Keratinocyte (primary cell): Measurements from ENCODE around the gene STATH.

ENCODE experiments used
- CTCF ChIP-seq, 3 experiments: IDR thresholded peaks in 1 of 3; conservative IDR thresholded peaks in 1 of 3; optimal IDR thresholded peaks in 1 of 3; 2 replicates in 2 of 3; 3 replicates in 1 of 3; pipeline versions ENCODE3 to v1.5.1; 2011; ENCODE audit warnings: low read length in 3 of 3, mild to moderate bottlenecking in 3 of 3, moderate library complexity in 2 of 3, control low read depth in 1 of 3, inconsistent platforms in 1 of 3; ENCODE audit not compliant: insufficient read depth in 2 of 3; ENCODE audit errors: extremely low read depth in 1 of 3
- EZH2 ChIP-seq: IDR thresholded peaks from one replicate; pipeline ENCODE4 v1.6.1; 2012; ENCODE audit warnings: inconsistent platforms, mild to moderate bottlenecking, low read length, moderate library complexity

- TF ChIP-seq CTCF (optimal IDR thresholded peaks at IDR 0.05 in 1 of 3, IDR thresholded peaks at IDR 0.05 in 1 of 3, conservative IDR thresholded peaks at IDR 0.05 in 1 of 3; ENCODE audit: extremely low read depth in 1 of 3, insufficient read depth in 2 of 3, low read length in 3 of 3) (no peak), EZH2 (no peak)
Observed at GRCh38 chr4:69986663-69987062, 9.1 kb upstream of the STATH start.
